Memory B cell (primary cell): ENCODE measurements around the gene ABCC8.
A peak's percentile ranks its signal among the peaks of the same experiment; 100 is the strongest.

Experiments used
- ATAC-seq: fragments of 150-1000 bp; cut with Tn5 transposase; 2 replicates; pipeline ENCODE4 v1.10.0; 2021; ENCODE audit warnings: low read depth, mild to moderate bottlenecking, moderate library complexity
- DNase-seq, 2 donors: peaks; one replicate each; pipeline ENCODE4 v3.0.0; 2022; ENCODE audit warnings: low spot score in 2 of 2
- H3K27ac Mint-ChIP-seq: one replicate; pipeline ENCODE4 v1.8.0; 2022; ENCODE audit warnings: mild to moderate bottlenecking, moderate library complexity, mixed read lengths
- H3K27me3 Mint-ChIP-seq: one replicate; pipeline ENCODE4 v1.8.0; 2022; ENCODE audit warnings: mixed read lengths
- H3K36me3 Mint-ChIP-seq: one replicate; pipeline ENCODE4 v1.8.0; 2022; ENCODE audit warnings: mild to moderate bottlenecking, mixed read lengths
- H3K4me1 Mint-ChIP-seq: one replicate; pipeline ENCODE4 v1.8.0; 2022; ENCODE audit warnings: mixed read lengths
- H3K4me3 Mint-ChIP-seq: one replicate; pipeline ENCODE4 v1.8.0; 2022; ENCODE audit warnings: mild to moderate bottlenecking, moderate library complexity, mixed read lengths
- H3K9me3 Mint-ChIP-seq: one replicate; pipeline ENCODE4 v1.8.0; 2022; ENCODE audit warnings: mixed read lengths

ABCC8 gene

DNA sequence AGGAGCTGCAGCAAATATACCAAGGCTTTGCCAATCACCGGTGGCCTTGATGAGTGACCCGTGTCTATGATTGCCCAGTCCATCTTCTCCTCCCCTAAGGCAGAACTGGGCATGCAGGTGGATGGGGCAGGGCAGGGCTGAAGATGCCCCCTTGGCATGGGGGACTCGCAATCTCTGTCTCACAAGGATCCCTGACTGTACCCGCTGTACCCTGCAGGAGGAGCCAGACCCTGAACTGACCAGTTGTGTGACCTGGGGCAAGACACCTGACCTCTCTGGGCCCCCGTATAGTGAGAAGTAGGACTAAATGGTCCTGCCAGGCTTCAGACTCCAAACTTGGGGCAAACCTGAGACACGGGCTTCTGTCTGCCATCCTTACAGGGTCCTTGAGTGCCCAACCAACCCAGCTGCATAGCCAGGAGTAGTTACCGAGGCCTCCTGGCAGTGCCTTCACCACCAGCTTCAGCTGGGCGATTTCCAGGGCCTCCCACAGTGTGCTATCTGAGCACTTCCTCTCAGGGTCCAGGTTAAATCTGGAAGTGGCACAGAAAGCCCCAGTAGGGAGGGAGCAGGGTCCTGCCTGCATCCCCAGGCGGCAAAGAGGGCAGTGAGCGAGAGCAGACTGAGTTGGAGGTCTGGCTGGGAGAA, 81.8 kb downstream of the ABCC8 start:
- no peaks in the 10 kb centered on the region for H3K36me3 Mint-ChIP-seq
- H3K4me1 Mint-ChIP-seq: peaks cover 17% of the 10 kb centered on the region
- no peaks in the 10 kb centered on the region for H3K9me3 Mint-ChIP-seq
- DNase-seq: no peak
- ATAC-seq: no peak
- H3K4me3 Mint-ChIP-seq: no peak overlapping the region
- H3K27me3 Mint-ChIP-seq: no peaks in the 10 kb centered on the region
- no peak overlapping the region for H3K27ac Mint-ChIP-seq

DNA sequence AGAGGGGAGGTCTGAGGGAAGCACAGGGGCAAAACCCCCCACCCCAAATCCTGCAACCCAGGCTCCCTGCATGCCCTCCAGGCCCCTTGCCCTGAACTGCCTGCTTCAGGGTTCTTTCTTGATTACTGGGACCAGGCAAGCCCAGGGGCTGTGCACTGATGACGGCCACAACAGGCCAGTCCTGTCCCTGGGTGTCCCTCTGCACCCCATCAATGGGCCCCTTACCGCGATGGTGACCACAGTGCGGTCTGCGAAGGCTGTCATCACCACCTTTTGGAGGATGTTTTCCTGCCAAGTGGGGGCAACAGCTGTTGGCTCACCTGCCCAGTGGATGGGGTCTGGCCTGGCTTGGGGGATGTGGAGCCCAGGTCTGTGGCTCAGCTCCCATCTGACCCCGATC, 83.2 kb downstream of the ABCC8 start:
- Mint-ChIP-seq H3K9me3 (no peaks in the 10 kb centered on the region), H3K27ac (no peak overlapping the region), H3K36me3 (no peaks in the 10 kb centered on the region), H3K4me1 (peaks cover 19% of the 10 kb centered on the region), H3K27me3 (no peaks in the 10 kb centered on the region), H3K4me3 (no peak overlapping the region)
- ATAC-seq: no peak
- DNase-seq: no peak

DNA sequence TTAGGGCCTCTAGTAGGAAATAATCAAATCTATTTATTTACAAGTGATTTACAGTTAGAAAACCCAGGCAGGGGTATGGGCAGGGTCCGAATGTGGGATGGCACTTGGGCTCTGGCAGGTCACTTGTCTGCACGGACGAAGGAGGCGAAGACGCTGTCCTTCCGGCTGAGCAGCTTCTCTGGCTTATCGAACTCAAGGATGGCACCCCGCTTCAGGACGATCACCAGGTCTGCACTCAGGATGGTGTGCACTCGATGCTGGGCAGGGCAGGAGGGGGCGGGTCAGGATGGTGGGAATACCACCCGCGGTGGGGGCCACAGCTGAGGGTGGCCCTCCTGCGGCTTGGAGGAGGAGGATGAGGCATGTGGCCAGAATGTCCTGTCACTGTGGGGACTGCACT, 83.8 kb downstream of the ABCC8 start:
- DNase-seq: no peak
- Mint-ChIP-seq H3K4me3 (no peak overlapping the region), H3K27me3 (no peaks in the 10 kb centered on the region), H3K9me3 (no peaks in the 10 kb centered on the region), H3K36me3 (no peaks in the 10 kb centered on the region), H3K4me1 (peaks cover 19% of the 10 kb centered on the region), H3K27ac (no peak overlapping the region)
- ATAC-seq: no peak

DNA sequence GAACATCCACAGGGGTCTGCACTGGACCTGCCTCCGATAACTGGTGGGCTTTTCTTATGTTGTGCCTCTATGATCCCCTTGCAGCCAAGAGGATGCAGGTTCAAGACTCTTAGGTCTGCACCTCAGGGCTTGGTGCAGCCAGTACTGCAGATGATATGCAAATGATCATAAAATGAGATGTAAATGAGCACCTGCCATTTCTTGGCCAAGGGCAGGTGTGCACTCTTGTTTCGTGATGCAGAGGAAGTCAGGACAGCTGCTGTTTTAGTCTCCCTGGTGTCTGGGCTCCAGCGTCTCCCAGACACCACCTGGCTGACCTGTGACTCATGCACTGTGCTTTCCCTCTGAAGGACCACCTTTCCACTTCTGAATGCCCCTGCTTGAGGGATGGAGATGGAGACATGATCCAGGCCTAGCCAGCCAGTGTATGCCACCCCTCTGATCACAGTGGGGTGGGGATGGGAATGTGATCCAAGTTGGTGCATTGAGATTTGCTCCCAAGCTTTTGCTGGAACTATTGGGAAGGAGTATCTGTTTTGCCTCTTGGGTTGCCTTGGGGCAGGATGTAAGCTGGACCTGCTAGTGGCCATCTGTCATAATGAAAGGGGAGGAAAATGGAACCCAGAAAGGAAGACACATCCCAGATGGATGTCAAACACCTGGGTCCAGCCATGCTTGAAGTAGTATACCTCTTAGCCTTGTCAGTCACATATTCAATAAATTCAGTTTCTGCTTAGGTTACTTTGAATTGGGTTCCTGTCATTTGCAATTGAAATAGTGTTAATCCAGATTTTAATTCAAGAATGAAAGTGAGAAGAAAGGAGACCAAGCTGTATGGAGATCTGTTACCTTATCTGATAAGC, 84.9 kb downstream of the ABCC8 start:
- Mint-ChIP-seq H3K36me3 (no peaks in the 10 kb centered on the region), H3K27ac (no peak overlapping the region), H3K9me3 (no peaks in the 10 kb centered on the region), H3K4me3 (no peak overlapping the region), H3K27me3 (peaks cover 5% of the 10 kb centered on the region), H3K4me1 (peaks cover 21% of the 10 kb centered on the region)
- DNase-seq (no peak), ATAC-seq (peak; percentile 40)

DNA sequence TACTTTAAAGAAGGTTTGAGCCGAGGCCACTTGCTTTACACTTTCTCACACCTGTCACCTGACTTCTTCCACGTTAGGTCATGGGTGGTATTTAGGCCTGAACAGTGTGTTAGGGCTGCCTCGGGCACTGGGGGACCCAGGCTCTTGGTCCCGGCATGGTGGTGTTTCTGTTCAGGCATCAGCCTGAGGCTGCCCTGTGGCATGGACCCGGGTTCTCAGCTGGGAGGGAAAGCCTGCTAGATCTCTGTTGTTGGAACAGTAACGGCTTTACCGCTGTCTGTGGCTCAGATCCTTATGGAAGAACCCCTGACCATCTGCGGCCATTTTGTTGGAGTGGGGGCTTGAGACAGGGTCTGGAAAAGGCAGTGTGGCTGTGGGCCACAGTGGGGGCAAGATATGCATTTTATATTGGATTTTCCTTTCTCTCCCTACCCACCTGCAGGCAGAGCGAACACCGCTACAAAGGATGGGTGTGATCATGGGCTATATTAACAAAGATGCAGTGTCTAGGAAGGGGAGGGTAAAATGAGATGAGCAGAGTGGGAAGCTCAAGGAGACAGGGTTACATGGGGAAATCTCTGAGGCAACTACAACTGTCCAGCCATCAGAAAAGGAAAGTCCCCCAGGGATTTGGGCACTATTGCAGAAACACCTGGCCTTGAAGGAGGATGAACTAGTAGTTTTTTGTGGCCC, 86.5 kb downstream of the ABCC8 start:
- peak overlapping the region; percentile 72 for H3K27ac Mint-ChIP-seq
- H3K27me3 Mint-ChIP-seq: peaks cover 5% of the 10 kb centered on the region
- no peaks in the 10 kb centered on the region for H3K9me3 Mint-ChIP-seq
- ATAC-seq (no peak), DNase-seq (no peak)
- H3K4me1 Mint-ChIP-seq: peaks cover 21% of the 10 kb centered on the region
- H3K36me3 Mint-ChIP-seq: no peaks in the 10 kb centered on the region
- peak overlapping the region; percentile 91 for H3K4me3 Mint-ChIP-seq

DNA sequence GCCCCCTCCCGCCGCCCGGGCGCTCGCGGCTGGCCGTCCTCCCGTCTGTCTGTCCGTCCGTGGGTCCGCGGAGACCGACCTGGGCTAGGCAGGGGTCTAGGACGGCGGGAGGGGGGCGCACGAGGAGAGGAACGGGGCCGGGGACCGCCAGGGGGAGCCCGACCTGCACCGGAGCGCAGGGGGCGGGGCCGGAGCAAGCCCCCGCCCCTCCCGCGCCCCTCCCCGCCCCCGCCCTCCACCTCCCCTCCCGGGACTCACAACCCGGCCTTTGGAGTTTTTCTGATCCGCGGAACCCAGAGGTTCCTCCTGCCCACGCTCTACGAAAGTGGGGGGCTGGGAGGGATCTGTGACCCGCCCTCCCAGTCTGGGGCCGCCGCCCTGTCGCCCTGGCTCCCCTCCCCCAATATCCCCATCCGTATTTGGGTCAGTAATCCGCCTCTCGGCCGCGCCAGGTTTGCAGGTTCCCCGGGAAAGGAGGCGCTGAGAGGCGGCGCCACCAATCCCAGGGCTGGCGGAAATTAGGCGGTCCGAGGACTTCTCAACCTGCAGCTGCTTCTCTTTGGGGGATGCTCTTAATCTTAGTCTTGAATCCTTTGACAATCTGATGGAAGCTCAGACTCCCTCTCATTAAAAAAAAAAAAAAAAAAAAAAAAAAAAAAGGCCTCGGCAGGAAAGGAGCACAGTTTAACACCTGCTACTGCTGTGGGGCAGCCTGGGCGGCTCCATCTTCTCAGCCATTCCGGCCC, 87.3 kb downstream of the ABCC8 start:
- H3K9me3 Mint-ChIP-seq: no peaks in the 10 kb centered on the region
- no peaks in the 10 kb centered on the region for H3K36me3 Mint-ChIP-seq
- H3K4me3 Mint-ChIP-seq: peak overlapping the region; percentile 91
- peaks cover 21% of the 10 kb centered on the region for H3K4me1 Mint-ChIP-seq
- H3K27ac Mint-ChIP-seq: peak overlapping the region; percentile 72
- DNase-seq (peak; percentile 66 to 80), ATAC-seq (peak; percentile 78)
- peaks cover 5% of the 10 kb centered on the region for H3K27me3 Mint-ChIP-seq

DNA sequence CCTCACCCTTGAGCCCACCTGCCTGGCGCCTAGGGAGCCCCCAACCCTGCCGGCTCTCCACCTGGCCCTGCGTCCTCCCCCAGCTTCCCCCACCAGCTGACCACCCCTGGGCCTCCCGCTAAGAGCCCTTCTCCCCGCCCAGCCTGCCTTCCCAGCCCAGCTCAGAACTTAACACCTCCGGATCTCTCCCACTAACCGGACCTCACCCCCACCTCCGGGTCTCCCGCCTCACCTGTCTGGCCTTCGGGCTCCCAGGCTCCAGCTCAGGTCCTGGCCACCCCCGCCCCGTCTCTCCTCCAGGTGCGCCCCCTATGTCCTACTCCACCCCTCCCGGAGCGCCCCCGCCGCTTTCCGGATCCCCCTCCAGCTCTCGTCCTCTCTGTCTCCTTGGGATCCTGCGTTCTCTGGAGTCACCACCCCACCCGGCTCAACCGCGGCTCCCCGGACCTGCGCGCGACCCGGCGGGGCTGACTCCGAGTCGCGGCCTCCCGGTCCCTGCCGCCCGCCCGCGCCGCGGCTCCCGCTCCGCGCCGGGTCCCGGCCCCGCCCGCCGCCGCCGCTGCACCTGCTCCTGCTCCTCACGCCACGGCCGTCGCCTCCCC, 87.9 kb downstream of the ABCC8 start, which contains the start of gene KCNJ11:
Gene KCNJ11 (minus strand): TSS at position 51 of the 602 bp plus-strand sequence. CDS start 568 bp downstream, outside the sequence.
- ATAC-seq (peak; percentile 49), DNase-seq (no peak)
- Mint-ChIP-seq H3K27ac (peak within 1 kb of the TSS; percentile 72), H3K36me3 (no peaks in the 10 kb centered on the region), H3K9me3 (no peaks in the 10 kb centered on the region), H3K4me3 (peak within 1 kb of the TSS; percentile 91), H3K4me1 (peaks cover 21% of the 10 kb centered on the region), H3K27me3 (peaks cover 5% of the 10 kb centered on the region)

DNA sequence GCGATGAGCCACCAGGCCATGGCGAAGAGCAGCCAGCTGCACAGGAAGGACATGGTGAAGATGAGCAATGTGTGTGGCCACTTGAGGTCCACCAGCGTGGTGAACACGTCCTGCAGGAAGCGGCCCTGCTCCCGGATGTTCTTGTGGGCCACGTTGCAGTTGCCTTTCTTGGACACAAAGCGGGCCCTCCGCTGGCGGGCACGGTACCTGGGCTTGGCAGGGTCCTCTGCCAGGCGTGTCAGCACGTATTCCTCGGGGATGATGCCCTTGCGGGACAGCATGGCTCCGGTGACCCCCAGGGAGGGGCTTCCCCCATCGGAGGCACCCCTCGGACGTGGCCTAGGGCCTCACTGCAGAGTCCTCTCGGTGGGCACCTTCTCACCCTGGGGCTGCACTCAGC, 88.8 kb downstream of the ABCC8 start:
- DNase-seq: no peak
- H3K9me3 Mint-ChIP-seq: no peaks in the 10 kb centered on the region
- no peak for ATAC-seq
- no peak overlapping the region for H3K27ac Mint-ChIP-seq
- H3K4me3 Mint-ChIP-seq: peak overlapping the region; percentile 69
- no peaks in the 10 kb centered on the region for H3K36me3 Mint-ChIP-seq
- peaks cover 21% of the 10 kb centered on the region for H3K4me1 Mint-ChIP-seq
- H3K27me3 Mint-ChIP-seq: peaks cover 5% of the 10 kb centered on the region

DNA sequence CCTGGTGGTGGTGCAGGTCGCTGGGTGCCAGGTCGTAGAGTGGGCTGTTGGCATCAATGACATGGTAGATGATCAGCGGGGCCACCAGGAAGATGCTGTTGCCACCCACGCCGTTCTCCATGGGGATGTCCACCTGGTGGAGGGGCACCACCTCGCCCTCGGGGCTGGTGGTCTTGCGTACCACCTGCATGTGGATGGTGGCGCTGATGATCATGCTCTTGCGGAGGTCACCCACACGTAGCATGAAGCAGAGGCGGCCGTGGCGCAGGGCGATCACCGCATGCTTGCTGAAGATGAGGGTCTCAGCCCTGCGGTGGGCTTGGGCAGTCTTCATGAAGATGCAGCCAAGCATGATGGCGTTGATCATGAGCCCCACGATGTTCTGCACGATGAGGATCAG, 89.4 kb downstream of the ABCC8 start:
- no peaks in the 10 kb centered on the region for H3K9me3 Mint-ChIP-seq
- H3K27me3 Mint-ChIP-seq: peaks cover 5% of the 10 kb centered on the region
- ATAC-seq: no peak
- no peaks in the 10 kb centered on the region for H3K36me3 Mint-ChIP-seq
- peaks cover 21% of the 10 kb centered on the region for H3K4me1 Mint-ChIP-seq
- peak overlapping the region; percentile 69 for H3K4me3 Mint-ChIP-seq
- no peak for DNase-seq
- no peak overlapping the region for H3K27ac Mint-ChIP-seq

DNA sequence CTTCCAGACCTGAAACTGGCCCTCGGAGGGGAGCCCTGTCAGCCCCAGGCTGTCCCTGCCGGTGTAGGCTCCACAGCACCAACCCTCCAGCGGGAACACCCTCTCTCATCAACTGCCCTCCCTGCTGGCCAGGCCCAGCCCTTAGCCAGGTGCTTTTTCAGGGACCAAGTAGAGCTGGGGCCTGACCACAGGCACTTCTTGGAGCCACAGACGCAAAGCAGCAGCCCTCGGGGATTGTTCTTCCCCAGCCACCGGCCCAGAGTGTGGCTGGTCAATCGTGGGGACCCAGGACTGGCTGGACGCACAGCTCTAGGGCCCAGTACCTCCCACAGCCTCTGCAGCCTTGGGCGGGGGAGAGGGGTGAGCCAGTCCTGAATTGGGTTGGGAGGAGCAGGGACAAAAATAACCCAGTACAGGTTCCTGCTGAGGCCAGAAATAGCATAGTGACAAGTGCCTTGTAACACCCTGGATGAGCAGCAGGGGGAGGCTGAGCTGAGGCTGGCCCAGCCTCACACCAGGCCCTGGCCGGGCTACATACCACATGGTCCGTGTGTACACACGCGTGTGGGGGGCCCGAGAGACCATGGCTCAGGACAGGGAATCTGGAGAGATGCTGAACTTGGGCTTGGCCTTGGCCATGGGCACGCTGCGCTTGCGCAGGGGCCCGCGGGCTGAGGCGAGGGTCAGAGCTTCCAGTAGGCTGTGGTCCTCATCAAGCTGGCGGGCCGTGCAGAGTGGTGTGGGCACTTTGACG, 90.1 kb downstream of the ABCC8 start:
- DNase-seq (peak in 1 of 2 donors; percentile 42), ATAC-seq (peak; percentile 39)
- Mint-ChIP-seq H3K27ac (no peak overlapping the region), H3K4me1 (peaks cover 17% of the 10 kb centered on the region), H3K9me3 (no peaks in the 10 kb centered on the region), H3K36me3 (no peaks in the 10 kb centered on the region), H3K4me3 (no peak overlapping the region), H3K27me3 (peaks cover 5% of the 10 kb centered on the region)

DNA sequence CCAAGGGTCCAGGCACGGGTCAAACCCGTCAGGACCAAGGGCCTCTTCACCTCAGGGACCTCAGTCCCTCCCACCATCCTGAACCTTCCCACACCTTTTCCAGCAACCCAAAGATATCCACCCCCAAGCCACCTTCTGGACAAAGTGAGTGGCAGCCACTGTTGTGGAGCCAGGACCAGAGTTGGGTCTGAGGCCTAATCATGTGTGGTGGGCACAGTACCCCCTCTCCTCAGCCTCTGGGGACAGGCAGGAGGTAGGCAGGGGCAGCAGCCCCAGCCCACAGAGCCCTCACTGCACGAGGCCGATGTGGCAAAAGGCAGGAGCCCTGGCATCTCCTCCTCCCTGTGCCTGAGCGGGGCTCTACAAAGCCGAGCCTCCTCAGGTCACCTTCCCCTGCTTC, 90.7 kb downstream of the ABCC8 start:
- H3K9me3 Mint-ChIP-seq: no peaks in the 10 kb centered on the region
- no peak overlapping the region for H3K4me3 Mint-ChIP-seq
- DNase-seq (no peak), ATAC-seq (no peak)
- H3K4me1 Mint-ChIP-seq: peaks cover 12% of the 10 kb centered on the region
- H3K27me3 Mint-ChIP-seq: peaks cover 5% of the 10 kb centered on the region
- no peak overlapping the region for H3K27ac Mint-ChIP-seq
- no peaks in the 10 kb centered on the region for H3K36me3 Mint-ChIP-seq

DNA sequence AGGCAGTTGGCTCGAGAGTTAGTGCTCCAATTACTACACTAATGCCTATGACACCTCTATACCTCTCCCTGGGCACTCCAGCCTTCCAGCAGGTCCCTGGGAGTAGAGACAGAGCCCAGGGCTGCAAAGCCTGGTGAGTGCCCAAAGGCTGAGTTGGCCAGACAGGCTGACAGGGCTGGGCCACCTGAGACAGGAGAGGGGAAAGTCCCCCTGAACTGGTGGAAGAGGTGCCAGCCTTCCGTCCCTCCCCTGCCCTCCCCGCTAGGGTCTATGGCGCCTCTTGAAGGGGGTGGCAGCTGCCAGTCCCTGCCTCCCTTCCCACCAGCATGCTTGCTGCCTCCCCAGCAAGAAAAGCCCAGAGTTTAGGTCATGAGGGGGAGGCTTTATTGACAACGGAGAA, 91.2 kb downstream of the ABCC8 start:
- H3K27me3 Mint-ChIP-seq: peaks cover 5% of the 10 kb centered on the region
- H3K36me3 Mint-ChIP-seq: no peaks in the 10 kb centered on the region
- peaks cover 12% of the 10 kb centered on the region for H3K4me1 Mint-ChIP-seq
- H3K9me3 Mint-ChIP-seq: no peaks in the 10 kb centered on the region
- DNase-seq (no peak), ATAC-seq (no peak)
- H3K27ac Mint-ChIP-seq: no peak overlapping the region
- H3K4me3 Mint-ChIP-seq: no peak overlapping the region

DNA sequence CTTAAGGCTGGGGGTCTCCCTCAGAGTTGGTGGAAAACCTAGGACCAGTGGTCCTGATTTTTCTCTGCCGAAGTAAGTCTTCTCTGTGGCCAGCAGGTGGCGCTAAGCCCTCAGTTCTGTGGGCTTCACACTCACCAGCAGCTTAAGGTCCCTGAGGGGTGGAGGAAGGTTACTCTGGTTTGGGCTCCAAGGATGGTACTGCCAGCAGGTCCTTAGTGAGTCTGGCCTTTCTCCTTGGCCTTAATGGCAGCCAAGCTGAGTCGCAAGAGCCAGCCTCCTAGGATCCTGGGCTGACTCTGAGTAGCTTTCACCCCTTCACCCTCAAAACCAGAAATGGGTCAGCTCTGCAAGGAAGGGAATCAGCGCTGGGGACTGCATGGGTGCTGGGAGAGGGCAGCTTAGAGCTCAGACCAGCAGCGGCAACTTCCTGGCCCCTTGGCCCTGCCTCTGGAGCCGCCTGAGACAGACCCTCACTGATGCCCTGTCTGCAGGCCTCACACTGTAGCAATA, 92.6 kb downstream of the ABCC8 start:
- Mint-ChIP-seq H3K36me3 (no peaks in the 10 kb centered on the region), H3K27ac (no peak overlapping the region), H3K27me3 (peaks cover 5% of the 10 kb centered on the region), H3K4me1 (peaks cover 5% of the 10 kb centered on the region), H3K4me3 (no peak overlapping the region), H3K9me3 (no peaks in the 10 kb centered on the region)
- DNase-seq (peak; percentile 72 to 76), ATAC-seq (peak; percentile 68)
